Prostate gland (tissue), 2 donors: Measurements from ENCODE around the gene OLFM2.

ENCODE experiments used
- POLR2AphosphoS5 ChIP-seq: sonication (generic); formaldehyde crosslinking; IDR thresholded peaks from one replicate; pipeline ENCODE4 v1.6.1; 2017; ENCODE audit warnings: antibody characterized with exemption
- TF ChIP-seq, protein P1 (sequence below), 4 experiments: fragments of 200-600 bp in 2 of 4; fragments of 450-650 bp in 2 of 4; sonication (generic) in 2 of 4; IDR thresholded peaks; 1 replicate in 3 of 4; 2 replicates in 1 of 4; pipeline ENCODE4 v1.5.1; 2016 to 2019; ENCODE audit warnings: antibody characterized with exemption in 4 of 4, mild to moderate bottlenecking in 2 of 4, moderate library complexity in 2 of 4

DNA sequence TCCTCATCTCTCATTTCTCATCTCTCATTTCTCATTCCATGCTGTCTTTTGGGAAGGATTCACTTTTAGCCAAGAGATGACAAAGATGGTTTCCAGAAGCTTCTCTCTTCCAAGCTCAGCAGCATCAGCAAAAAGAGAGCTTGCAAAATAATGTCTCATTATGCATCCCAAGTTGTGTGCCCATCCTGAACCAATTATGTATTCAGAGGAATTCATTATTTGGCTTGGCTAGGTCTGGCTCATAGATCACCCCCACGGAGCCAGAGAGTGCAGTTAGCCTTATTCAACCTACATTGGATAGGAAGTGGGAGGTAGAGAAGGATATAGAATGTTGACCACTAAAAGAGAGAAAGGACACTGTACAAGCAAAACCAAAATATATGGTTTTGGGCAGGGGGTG, 5.4 kb upstream of the OLFM2 start:
- TF ChIP-seq POLR2AphosphoS5 = no peak
- TF ChIP-seq, protein P1, sequence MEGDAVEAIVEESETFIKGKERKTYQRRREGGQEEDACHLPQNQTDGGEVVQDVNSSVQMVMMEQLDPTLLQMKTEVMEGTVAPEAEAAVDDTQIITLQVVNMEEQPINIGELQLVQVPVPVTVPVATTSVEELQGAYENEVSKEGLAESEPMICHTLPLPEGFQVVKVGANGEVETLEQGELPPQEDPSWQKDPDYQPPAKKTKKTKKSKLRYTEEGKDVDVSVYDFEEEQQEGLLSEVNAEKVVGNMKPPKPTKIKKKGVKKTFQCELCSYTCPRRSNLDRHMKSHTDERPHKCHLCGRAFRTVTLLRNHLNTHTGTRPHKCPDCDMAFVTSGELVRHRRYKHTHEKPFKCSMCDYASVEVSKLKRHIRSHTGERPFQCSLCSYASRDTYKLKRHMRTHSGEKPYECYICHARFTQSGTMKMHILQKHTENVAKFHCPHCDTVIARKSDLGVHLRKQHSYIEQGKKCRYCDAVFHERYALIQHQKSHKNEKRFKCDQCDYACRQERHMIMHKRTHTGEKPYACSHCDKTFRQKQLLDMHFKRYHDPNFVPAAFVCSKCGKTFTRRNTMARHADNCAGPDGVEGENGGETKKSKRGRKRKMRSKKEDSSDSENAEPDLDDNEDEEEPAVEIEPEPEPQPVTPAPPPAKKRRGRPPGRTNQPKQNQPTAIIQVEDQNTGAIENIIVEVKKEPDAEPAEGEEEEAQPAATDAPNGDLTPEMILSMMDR (IDR thresholded peaks at IDR 0.05) = no peak
